Measurements from ENCODE around the gene MCCC2.
"Not testable (repeated sequence)": the region's sequence is repeated elsewhere in the genome, so short reads cannot be mapped to it uniquely, and the experiment has no call there.

Gene MCCC2

GRCh38 chr5:71597001-71597400 lies 9.9 kb downstream of the MCCC2 start:
- DNase-seq (ENCODE audit: low spot score) = no peak

- DNase-seq (ENCODE audit: low spot score) = no peak
These were observed 13.6 kb downstream of the MCCC2 start for GRCh38 chr5:71600783-71601182.

GRCh38 chr5:71601222-71602026 lies 14.3 kb downstream of the MCCC2 start:
- peak; percentile 75 for DNase-seq (ENCODE audit: low spot score)

GRCh38 chr5:71609916-71610315 lies 22.8 kb downstream of the MCCC2 start:
- DNase-seq (ENCODE audit: low spot score) = not testable (repeated sequence)

- DNase-seq (ENCODE audit: low spot score) = no peak
These were observed 28.7 kb downstream of the MCCC2 start for GRCh38 chr5:71615809-71616208.

GRCh38 chr5:71620630-71621029 lies 33.5 kb downstream of the MCCC2 start:
- no peak for DNase-seq (ENCODE audit: low spot score)

- no peak for DNase-seq (ENCODE audit: low spot score)
These were observed 34.1 kb downstream of the MCCC2 start for GRCh38 chr5:71621268-71621667.

- no peak for DNase-seq (ENCODE audit: low spot score)
These were observed 34.6 kb downstream of the MCCC2 start for GRCh38 chr5:71621741-71622140.

GRCh38 chr5:71623221-71623794 lies 36.2 kb downstream of the MCCC2 start:
- DNase-seq (ENCODE audit: low spot score) = no peak

- DNase-seq (ENCODE audit: low spot score) = no peak
These were observed 42.8 kb downstream of the MCCC2 start for GRCh38 chr5:71629950-71630349.

- no peak for DNase-seq (ENCODE audit: low spot score)
These were observed 43.9 kb downstream of the MCCC2 start for GRCh38 chr5:71631070-71631469.

- no peak for DNase-seq (ENCODE audit: low spot score)
These were observed 45.0 kb downstream of the MCCC2 start for GRCh38 chr5:71632168-71632567.

- DNase-seq (ENCODE audit: low spot score) = no peak
These were observed 46.4 kb downstream of the MCCC2 start for GRCh38 chr5:71633255-71634155.

- DNase-seq (ENCODE audit: low spot score) = no peak
These were observed 50.0 kb downstream of the MCCC2 start for GRCh38 chr5:71637133-71637532.

GRCh38 chr5:71640408-71640807 lies 53.3 kb downstream of the MCCC2 start:
- DNase-seq (ENCODE audit: low spot score) = no peak

- DNase-seq (ENCODE audit: low spot score) = no peak
These were observed 57.9 kb downstream of the MCCC2 start for GRCh38 chr5:71645030-71645429.

GRCh38 chr5:71650940-71651339 lies 63.8 kb downstream of the MCCC2 start:
- not testable (repeated sequence) for DNase-seq (ENCODE audit: low spot score)

- DNase-seq (ENCODE audit: low spot score) = no peak
These were observed 64.4 kb downstream of the MCCC2 start for GRCh38 chr5:71651579-71651978.

GRCh38 chr5:71652349-71652748 lies 65.2 kb downstream of the MCCC2 start:
- DNase-seq (ENCODE audit: low spot score) = no peak

- no peak for DNase-seq (ENCODE audit: low spot score)
These were observed 65.8 kb downstream of the MCCC2 start for GRCh38 chr5:71652803-71653543.

- DNase-seq (ENCODE audit: low spot score) = no peak
These were observed 71.9 kb downstream of the MCCC2 start for GRCh38 chr5:71658916-71659662.
